ENCODE data around the gene LCN9.
"Not testable (repeated sequence)": the region's sequence is repeated elsewhere in the genome, so short reads cannot be mapped to it uniquely, and the experiment has no call there.

Gene LCN9

GRCh38 chr9:135644631-135645218 is 18.4 kb upstream of the LCN9 start:
- no peak overlapping the region for H3K27ac ChIP-seq
- DNase-seq (ENCODE audit: low read depth, low spot score), result no peak

- H3K27ac ChIP-seq, result no peak overlapping the region
- no peak for DNase-seq (ENCODE audit: low read depth, low spot score)
These were observed 15.2 kb upstream of the LCN9 start for GRCh38 chr9:135647884-135648283.

- H3K27ac ChIP-seq, result no peak overlapping the region
- DNase-seq (ENCODE audit: low read depth, low spot score), result no peak
These were observed 14.4 kb upstream of the LCN9 start for GRCh38 chr9:135648494-135649410.

GRCh38 chr9:135649508-135649907 is 13.6 kb upstream of the LCN9 start:
- no peak for DNase-seq (ENCODE audit: low read depth, low spot score)
- no peak overlapping the region for H3K27ac ChIP-seq

GRCh38 chr9:135650408-135650807 is 12.7 kb upstream of the LCN9 start:
- no peak overlapping the region for H3K27ac ChIP-seq
- DNase-seq (ENCODE audit: low read depth, low spot score), result no peak

- DNase-seq (ENCODE audit: low read depth, low spot score), result no peak
- H3K27ac ChIP-seq, result no peak overlapping the region
These were observed 7.8 kb upstream of the LCN9 start for GRCh38 chr9:135655317-135655716.

GRCh38 chr9:135657416-135657815 is 5.7 kb upstream of the LCN9 start:
- no peak for DNase-seq (ENCODE audit: low read depth, low spot score)
- no peak overlapping the region for H3K27ac ChIP-seq

GRCh38 chr9:135659252-135659651 is 3.9 kb upstream of the LCN9 start:
- no peak for DNase-seq (ENCODE audit: low read depth, low spot score)
- no peak overlapping the region for H3K27ac ChIP-seq

- H3K27ac ChIP-seq, result no peak overlapping the region
- no peak for DNase-seq (ENCODE audit: low read depth, low spot score)
These were observed 2.7 kb upstream of the LCN9 start for GRCh38 chr9:135660407-135660806.

- DNase-seq (ENCODE audit: low read depth, low spot score), result no peak
- no peak overlapping the region for H3K27ac ChIP-seq
These were observed 1.1 kb upstream of the LCN9 start for GRCh38 chr9:135661816-135662560.

GRCh38 chr9:135663451-135663770 is 302 bp downstream of the LCN9 start:
- DNase-seq (ENCODE audit: low read depth, low spot score), result no peak
- no peak overlapping the region for H3K27ac ChIP-seq

- DNase-seq (ENCODE audit: low read depth, low spot score), result no peak
- no peak overlapping the region for H3K27ac ChIP-seq
These were observed 748 bp downstream of the LCN9 start for GRCh38 chr9:135663857-135664256.

GRCh38 chr9:135664266-135664665 is 1.2 kb downstream of the LCN9 start:
- DNase-seq (ENCODE audit: low read depth, low spot score), result no peak
- H3K27ac ChIP-seq, result no peak overlapping the region

GRCh38 chr9:135664801-135665794 is 2.0 kb downstream of the LCN9 start:
- no peak overlapping the region for H3K27ac ChIP-seq
- no peak for DNase-seq (ENCODE audit: low read depth, low spot score)

GRCh38 chr9:135665795-135666189 is 2.7 kb downstream of the LCN9 start:
- no peak for DNase-seq (ENCODE audit: low read depth, low spot score)
- H3K27ac ChIP-seq, result no peak overlapping the region

GRCh38 chr9:135666534-135667462 is 3.7 kb downstream of the LCN9 start:
- no peak for DNase-seq (ENCODE audit: low read depth, low spot score)

GRCh38 chr9:135667463-135668001 is 4.4 kb downstream of the LCN9 start:
- no peak overlapping the region for H3K27ac ChIP-seq
- DNase-seq (ENCODE audit: low read depth, low spot score), result no peak

More at GRCh38 chr9:135666534-135667462, 3.7 kb downstream of the LCN9 start:
- H3K27ac ChIP-seq, result no peak overlapping the region

GRCh38 chr9:135669018-135669417 is 5.9 kb downstream of the LCN9 start:
- not testable (repeated sequence) for DNase-seq (ENCODE audit: low read depth, low spot score)

More at GRCh38 chr9:135669018-135669417, 5.9 kb downstream of the LCN9 start:
- H3K27ac ChIP-seq, result not testable (repeated sequence)

Data from epithelial cell of prostate (primary cell).